ENCODE data around the gene KCNG2.

Gene KCNG2

GRCh38 chr18:79943608-79944125 is 145.9 kb downstream of the KCNG2 start:
- no peak for DNase-seq (ENCODE audit: low read depth)

- DNase-seq (ENCODE audit: low read depth) = no peak
Observed at GRCh38 chr18:79944126-79944731, 146.5 kb downstream of the KCNG2 start.

- no peak for DNase-seq (ENCODE audit: low read depth)
Observed at GRCh38 chr18:79944746-79945117, 147.0 kb downstream of the KCNG2 start.

- no peak for DNase-seq (ENCODE audit: low read depth)
Observed at GRCh38 chr18:79945118-79946042, 147.6 kb downstream of the KCNG2 start.

- DNase-seq (ENCODE audit: low read depth) = no peak
Observed at GRCh38 chr18:79947054-79947755, 149.5 kb downstream of the KCNG2 start.

GRCh38 chr18:79947881-79948610 is 150.3 kb downstream of the KCNG2 start:
- DNase-seq (ENCODE audit: low read depth) = no peak

- DNase-seq (ENCODE audit: low read depth) = no peak
Observed at GRCh38 chr18:79948719-79949411, 151.1 kb downstream of the KCNG2 start.
